Renal cortical epithelial cell (primary cell): Measurements from ENCODE around the gene ESCO1. TPM values are rescaled to one million over a fixed set of nuclear protein-coding genes. Genes with fewer than 3 reads are reported as not detected.

Experiments
- DNase-seq: peaks from one replicate; pipeline ENCODE4 v3.0.0-alpha.2; 2011; ENCODE audit warnings: low read depth
- total RNA-seq: library from RNA; depleted of rRNA; stranded (reverse); fragments of >200 nt; gene quantifications from 2 replicates; pipeline ENCODE4 v1.2.3, GENCODE V29; 2014

ESCO1 gene
- total RNA-seq, 1 donor from 2014 or later, result 26.3 TPM

GRCh38 chr18:21584391-21584790 is 16.1 kb downstream of the ESCO1 start:
- DNase-seq, result no peak

- DNase-seq, result no peak
Observed at GRCh38 chr18:21575656-21576055, 24.8 kb downstream of the ESCO1 start.

GRCh38 chr18:21571772-21572171 is 28.7 kb downstream of the ESCO1 start:
- no peak for DNase-seq

- no peak for DNase-seq
Observed at GRCh38 chr18:21559195-21559594, 41.3 kb downstream of the ESCO1 start.

GRCh38 chr18:21557607-21558253 is 42.8 kb downstream of the ESCO1 start:
- DNase-seq, result no peak

GRCh38 chr18:21550510-21550970 is 50.0 kb downstream of the ESCO1 start:
- DNase-seq, result no peak

GRCh38 chr18:21548647-21549046 is 51.9 kb downstream of the ESCO1 start:
- no peak for DNase-seq

- DNase-seq, result no peak
Observed at GRCh38 chr18:21546423-21546822, 54.1 kb downstream of the ESCO1 start.

GRCh38 chr18:21538230-21538629 is 62.3 kb downstream of the ESCO1 start:
- DNase-seq, result peak; percentile 79

- DNase-seq, result no peak
Observed at GRCh38 chr18:21534327-21534726, 66.2 kb downstream of the ESCO1 start.

- no peak for DNase-seq
Observed at GRCh38 chr18:21526463-21526862, 74.0 kb downstream of the ESCO1 start.

- no peak for DNase-seq
Observed at GRCh38 chr18:21525916-21526315, 74.6 kb downstream of the ESCO1 start.

- no peak for DNase-seq
Observed at GRCh38 chr18:21522530-21522929, 78.0 kb downstream of the ESCO1 start.

GRCh38 chr18:21513741-21514140 is 86.8 kb downstream of the ESCO1 start:
- DNase-seq, result no peak

GRCh38 chr18:21513292-21513691 is 87.2 kb downstream of the ESCO1 start:
- peak; percentile 19 for DNase-seq

GRCh38 chr18:21509062-21509461 is 91.4 kb downstream of the ESCO1 start:
- no peak for DNase-seq

- DNase-seq, result no peak
Observed at GRCh38 chr18:21507913-21508701, 92.4 kb downstream of the ESCO1 start.

- DNase-seq, result no peak
Observed at GRCh38 chr18:21502661-21503060, 97.8 kb downstream of the ESCO1 start.

- no peak for DNase-seq
Observed at GRCh38 chr18:21499997-21500396, 100.5 kb downstream of the ESCO1 start.

GRCh38 chr18:21496277-21496835 is 104.1 kb downstream of the ESCO1 start:
- peak; percentile 21 for DNase-seq

- peak; percentile 47 for DNase-seq
Observed at GRCh38 chr18:21490748-21491147, 109.8 kb downstream of the ESCO1 start.

- DNase-seq, result no peak
Observed at GRCh38 chr18:21489919-21490495, 110.5 kb downstream of the ESCO1 start.
